HepG2 (cell line): ENCODE data around the gene GTF2H4. TPM values are rescaled to one million over a fixed set of nuclear protein-coding genes. Genes with fewer than 3 reads are reported as not detected.

Source experiments
- FOXK1 ChIP-seq: sonication (generic); formaldehyde crosslinking; IDR thresholded peaks from 2 replicates; pipeline ENCODE4 v1.4.0; 2020; ENCODE audit warnings: low read depth, missing genetic modification reagents, borderline replicate concordance
- JDP2 ChIP-seq: sonication (generic); formaldehyde crosslinking; IDR thresholded peaks from 2 replicates; pipeline ENCODE4 v1.8.1; 2022; ENCODE audit warnings: missing genetic modification reagents, borderline replicate concordance
- KLF12 ChIP-seq: sonication (generic); formaldehyde crosslinking; IDR thresholded peaks from 2 replicates; pipeline ENCODE4 v1.4.0; 2020; ENCODE audit warnings: missing genetic modification reagents, borderline replicate concordance
- NFE2L1 ChIP-seq: sonication (generic); formaldehyde crosslinking; IDR thresholded peaks from 2 replicates; pipeline ENCODE4 v1.4.0; 2020; ENCODE audit warnings: missing genetic modification reagents, mild to moderate bottlenecking, borderline replicate concordance
- PAX8 ChIP-seq: sonication (generic); formaldehyde crosslinking; IDR thresholded peaks from 2 replicates; pipeline ENCODE4 v1.8.0; 2022; ENCODE audit warnings: mild to moderate bottlenecking, missing genetic modification reagents, borderline replicate concordance
- RBM39 ChIP-seq: fragments of 200-400 bp; formaldehyde crosslinking; IDR thresholded peaks from one replicate; pipeline ENCODE4 v1.6.1; 2018; ENCODE audit warnings: antibody characterized with exemption, mild to moderate bottlenecking, low read depth, low read length; ENCODE audit not compliant: poor library complexity, severe bottlenecking
- SRSF9 ChIP-seq: fragments of 200-400 bp; formaldehyde crosslinking; IDR thresholded peaks from 2 replicates; pipeline ENCODE4 v1.6.1; 2018; ENCODE audit warnings: borderline replicate concordance, mild to moderate bottlenecking, low read depth, low read length; ENCODE audit not compliant: insufficient read depth, poor library complexity, severe bottlenecking
- ZBTB38 ChIP-seq: sonication (generic); formaldehyde crosslinking; IDR thresholded peaks from 2 replicates; pipeline ENCODE4 v1.5.1; 2020; ENCODE audit warnings: mild to moderate bottlenecking, missing genetic modification reagents
- ZC3H4 ChIP-seq: sonication (generic); formaldehyde crosslinking; IDR thresholded peaks from 2 replicates; pipeline ENCODE4 v1.4.0; 2020; ENCODE audit warnings: missing genetic modification reagents, borderline replicate concordance
- ZMAT3 ChIP-seq: sonication (generic); formaldehyde crosslinking; conservative IDR thresholded peaks from 2 replicates; pipeline ENCODE4 v1.7.0; 2021; ENCODE audit warnings: missing genetic modification reagents
- ZNF136 ChIP-seq: sonication (generic); formaldehyde crosslinking; IDR thresholded peaks from 2 replicates; pipeline ENCODE4 v1.8.1; 2022; ENCODE audit warnings: low read depth, mild to moderate bottlenecking, moderate library complexity, missing genetic modification reagents
- ZNF20 ChIP-seq: sonication (generic); formaldehyde crosslinking; IDR thresholded peaks from 2 replicates; pipeline ENCODE4 v1.4.0; 2020; ENCODE audit warnings: mild to moderate bottlenecking, moderate library complexity, missing genetic modification reagents
- ZNF639 ChIP-seq: conservative IDR thresholded peaks from 2 replicates; pipeline ENCODE4 v1.6.1; 2018; ENCODE audit warnings: missing genetic modification reagents
- ZNF660 ChIP-seq: sonication (generic); formaldehyde crosslinking; IDR thresholded peaks from 2 replicates; pipeline ENCODE4 v1.5.1; 2020; ENCODE audit warnings: mild to moderate bottlenecking, low read depth, missing genetic modification reagents, borderline replicate concordance
- ZNF883 ChIP-seq: sonication (generic); formaldehyde crosslinking; IDR thresholded peaks from 2 replicates; pipeline ENCODE4 v1.5.1; 2020; ENCODE audit warnings: mild to moderate bottlenecking, missing genetic modification reagents; ENCODE audit errors: not compliant biosample characterization
- polyA plus RNA-seq, 8 experiments: library from polyadenylated mRNA; depleted of rRNA in 3 of 8; stranded (reverse) in 7 of 8; unstranded in 1 of 8; fragments of >200 nt; fragmentation: Illumina TruSeq in 4 of 8; extraction: Trizol in 4 of 8; gene quantifications; 2 replicates each; pipeline versions ENCODE4 v1.2.1 to v1.2.3, GENCODE V29; 2011 to 2016; ENCODE audit warnings: low read depth in 4 of 8, missing spikeins in 1 of 8, mixed read lengths in 1 of 8; ENCODE audit not compliant: insufficient read depth in 1 of 8
- total RNA-seq, 5 experiments: library from RNA; depleted of rRNA; stranded (reverse); fragments of >200 nt; fragmentation: Illumina TruSeq; extraction: Trizol; gene quantifications; 2 replicates each; pipeline ENCODE4 v1.2.3, GENCODE V29; 2016; ENCODE audit warnings: low read depth in 1 of 5
- TF ChIP-seq, protein P1 (sequence below): IDR thresholded peaks from 2 replicates; pipeline ENCODE4 v1.4.0; 2020; ENCODE audit warnings: mild to moderate bottlenecking, missing genetic modification reagents
- TF ChIP-seq, protein P2 (sequence below): sonication (generic); formaldehyde crosslinking; IDR thresholded peaks from 2 replicates; pipeline ENCODE4 v1.5.1; 2020; ENCODE audit warnings: mild to moderate bottlenecking, missing genetic modification reagents, moderate library complexity

The GTF2H4 gene
- total and polyA plus RNA-seq, 2 of the 13 experiments (the other 11 are each of a cell fraction or from before 2014, with no cell fraction given): 15.9 to 49.3 TPM

DNA sequence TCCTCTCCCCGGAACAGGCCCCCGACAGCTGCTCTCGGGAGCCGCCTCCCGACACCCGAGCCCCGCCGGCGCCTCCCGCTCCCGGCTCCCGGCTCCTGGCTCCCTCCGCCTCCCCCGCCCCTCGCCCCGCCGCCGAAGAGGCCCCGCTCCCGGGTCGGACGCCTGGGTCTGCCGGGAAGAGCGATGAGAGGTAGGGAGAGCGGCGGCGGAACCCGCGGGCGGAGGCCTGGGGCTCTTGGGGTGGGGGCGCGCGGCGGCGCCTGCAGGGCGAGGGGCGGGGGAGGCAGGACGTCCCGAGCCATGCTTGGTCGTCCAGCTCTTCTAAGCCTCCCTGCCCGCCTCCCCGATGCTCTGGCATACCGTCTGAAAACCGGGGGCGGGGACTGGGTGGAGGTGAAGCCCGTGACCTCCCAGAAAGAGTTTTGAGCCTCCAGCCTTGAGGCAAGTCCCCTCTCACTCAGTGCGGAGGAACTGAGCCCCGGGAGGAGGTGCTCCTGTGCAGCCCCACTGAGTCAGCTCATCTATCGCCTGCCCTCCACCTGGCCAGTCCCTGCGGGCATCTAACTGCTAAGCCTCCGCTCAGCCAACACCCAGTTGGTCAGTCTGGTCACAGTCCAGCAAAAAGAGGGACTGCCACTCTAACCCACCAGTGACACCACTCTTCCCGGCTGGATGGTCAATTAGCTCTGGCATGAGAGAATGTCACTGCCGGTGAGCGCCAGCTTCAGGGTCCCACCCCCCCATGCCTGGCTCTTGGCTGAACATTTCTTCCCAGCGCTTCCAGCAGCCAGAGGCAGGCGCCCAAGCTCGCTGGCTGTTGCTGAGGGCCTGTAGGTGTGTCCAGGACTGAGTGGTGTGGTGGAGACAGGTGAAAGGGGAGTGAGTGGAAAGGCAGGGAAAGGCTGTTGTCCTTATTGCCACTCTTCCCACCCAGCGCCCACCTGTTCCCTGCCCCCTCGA lies 23.2 kb upstream of the GTF2H4 start (continued):
- TF ChIP-seq SRSF9 (no peak), RBM39 (no peak), FOXK1 (CRISPR knock-in tag) (no peak), ZNF639 (CRISPR knock-in tag) (no peak), ZNF660 (no peak), ZC3H4 (CRISPR knock-in tag) (no peak), ZNF883 (CRISPR knock-in tag) (no peak), ZNF136 (CRISPR knock-in tag) (no peak), ZBTB38 (CRISPR knock-in tag) (no peak; the same call in 1 of the 2 replicates), ZNF20 (CRISPR knock-in tag) (no peak), ZMAT3 (CRISPR knock-in tag) (peak; percentile 50; the same call in 1 of the 2 replicates), NFE2L1 (CRISPR knock-in tag) (no peak), PAX8 (no peak), JDP2 (no peak), KLF12 (CRISPR knock-in tag) (no peak)
- TF ChIP-seq, protein P1, sequence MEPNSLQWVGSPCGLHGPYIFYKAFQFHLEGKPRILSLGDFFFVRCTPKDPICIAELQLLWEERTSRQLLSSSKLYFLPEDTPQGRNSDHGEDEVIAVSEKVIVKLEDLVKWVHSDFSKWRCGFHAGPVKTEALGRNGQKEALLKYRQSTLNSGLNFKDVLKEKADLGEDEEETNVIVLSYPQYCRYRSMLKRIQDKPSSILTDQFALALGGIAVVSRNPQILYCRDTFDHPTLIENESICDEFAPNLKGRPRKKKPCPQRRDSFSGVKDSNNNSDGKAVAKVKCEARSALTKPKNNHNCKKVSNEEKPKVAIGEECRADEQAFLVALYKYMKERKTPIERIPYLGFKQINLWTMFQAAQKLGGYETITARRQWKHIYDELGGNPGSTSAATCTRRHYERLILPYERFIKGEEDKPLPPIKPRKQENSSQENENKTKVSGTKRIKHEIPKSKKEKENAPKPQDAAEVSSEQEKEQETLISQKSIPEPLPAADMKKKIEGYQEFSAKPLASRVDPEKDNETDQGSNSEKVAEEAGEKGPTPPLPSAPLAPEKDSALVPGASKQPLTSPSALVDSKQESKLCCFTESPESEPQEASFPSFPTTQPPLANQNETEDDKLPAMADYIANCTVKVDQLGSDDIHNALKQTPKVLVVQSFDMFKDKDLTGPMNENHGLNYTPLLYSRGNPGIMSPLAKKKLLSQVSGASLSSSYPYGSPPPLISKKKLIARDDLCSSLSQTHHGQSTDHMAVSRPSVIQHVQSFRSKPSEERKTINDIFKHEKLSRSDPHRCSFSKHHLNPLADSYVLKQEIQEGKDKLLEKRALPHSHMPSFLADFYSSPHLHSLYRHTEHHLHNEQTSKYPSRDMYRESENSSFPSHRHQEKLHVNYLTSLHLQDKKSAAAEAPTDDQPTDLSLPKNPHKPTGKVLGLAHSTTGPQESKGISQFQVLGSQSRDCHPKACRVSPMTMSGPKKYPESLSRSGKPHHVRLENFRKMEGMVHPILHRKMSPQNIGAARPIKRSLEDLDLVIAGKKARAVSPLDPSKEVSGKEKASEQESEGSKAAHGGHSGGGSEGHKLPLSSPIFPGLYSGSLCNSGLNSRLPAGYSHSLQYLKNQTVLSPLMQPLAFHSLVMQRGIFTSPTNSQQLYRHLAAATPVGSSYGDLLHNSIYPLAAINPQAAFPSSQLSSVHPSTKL (CRISPR knock-in tag): no peak
- TF ChIP-seq, protein P2, sequence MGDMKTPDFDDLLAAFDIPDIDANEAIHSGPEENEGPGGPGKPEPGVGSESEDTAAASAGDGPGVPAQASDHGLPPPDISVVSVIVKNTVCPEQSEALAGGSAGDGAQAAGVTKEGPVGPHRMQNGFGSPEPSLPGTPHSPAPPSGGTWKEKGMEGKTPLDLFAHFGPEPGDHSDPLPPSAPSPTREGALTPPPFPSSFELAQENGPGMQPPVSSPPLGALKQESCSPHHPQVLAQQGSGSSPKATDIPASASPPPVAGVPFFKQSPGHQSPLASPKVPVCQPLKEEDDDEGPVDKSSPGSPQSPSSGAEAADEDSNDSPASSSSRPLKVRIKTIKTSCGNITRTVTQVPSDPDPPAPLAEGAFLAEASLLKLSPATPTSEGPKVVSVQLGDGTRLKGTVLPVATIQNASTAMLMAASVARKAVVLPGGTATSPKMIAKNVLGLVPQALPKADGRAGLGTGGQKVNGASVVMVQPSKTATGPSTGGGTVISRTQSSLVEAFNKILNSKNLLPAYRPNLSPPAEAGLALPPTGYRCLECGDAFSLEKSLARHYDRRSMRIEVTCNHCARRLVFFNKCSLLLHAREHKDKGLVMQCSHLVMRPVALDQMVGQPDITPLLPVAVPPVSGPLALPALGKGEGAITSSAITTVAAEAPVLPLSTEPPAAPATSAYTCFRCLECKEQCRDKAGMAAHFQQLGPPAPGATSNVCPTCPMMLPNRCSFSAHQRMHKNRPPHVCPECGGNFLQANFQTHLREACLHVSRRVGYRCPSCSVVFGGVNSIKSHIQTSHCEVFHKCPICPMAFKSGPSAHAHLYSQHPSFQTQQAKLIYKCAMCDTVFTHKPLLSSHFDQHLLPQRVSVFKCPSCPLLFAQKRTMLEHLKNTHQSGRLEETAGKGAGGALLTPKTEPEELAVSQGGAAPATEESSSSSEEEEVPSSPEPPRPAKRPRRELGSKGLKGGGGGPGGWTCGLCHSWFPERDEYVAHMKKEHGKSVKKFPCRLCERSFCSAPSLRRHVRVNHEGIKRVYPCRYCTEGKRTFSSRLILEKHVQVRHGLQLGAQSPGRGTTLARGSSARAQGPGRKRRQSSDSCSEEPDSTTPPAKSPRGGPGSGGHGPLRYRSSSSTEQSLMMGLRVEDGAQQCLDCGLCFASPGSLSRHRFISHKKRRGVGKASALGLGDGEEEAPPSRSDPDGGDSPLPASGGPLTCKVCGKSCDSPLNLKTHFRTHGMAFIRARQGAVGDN (CRISPR knock-in tag): peak; percentile 44; the same call in 1 of the 2 replicates
